DMS 273 (cell line): ENCODE results near the gene RNF186.
"Not testable (repeated sequence)": the region's sequence is repeated elsewhere in the genome, so short reads cannot be mapped to it uniquely, and the experiment has no call there.

ENCODE experiments used
- DNase-seq: peaks from one replicate; lab custom pipeline; 2025; ENCODE audit not compliant: unreplicated experiment; lab: John Stamatoyannopoulos, UW

RNF186 gene

GRCh38 chr1:19814681-19815503 is at the start of gene RNF186:
TSS of gene RNF186 (minus strand) at chr1:19815283. CDS start at chr1:19815101, 182 bp downstream.
- DNase-seq = peak; percentile 75

- no peak for DNase-seq
Measured at GRCh38 chr1:19864570-19865160, 49.6 kb upstream of the RNF186 start.

GRCh38 chr1:19862944-19863343 is 47.9 kb upstream of the RNF186 start:
- no peak for DNase-seq

- no peak for DNase-seq
Measured at GRCh38 chr1:19861842-19862530, 46.9 kb upstream of the RNF186 start.

- no peak for DNase-seq
Measured at GRCh38 chr1:19861034-19861433, 46.0 kb upstream of the RNF186 start.

- DNase-seq = no peak
Measured at GRCh38 chr1:19860418-19860817, 45.3 kb upstream of the RNF186 start.

- no peak for DNase-seq
Measured at GRCh38 chr1:19859876-19860275, 44.8 kb upstream of the RNF186 start.

GRCh38 chr1:19858893-19859292 is 43.8 kb upstream of the RNF186 start:
- DNase-seq = no peak

- no peak for DNase-seq
Measured at GRCh38 chr1:19854866-19855265, 39.8 kb upstream of the RNF186 start.

- no peak for DNase-seq
Measured at GRCh38 chr1:19852036-19852435, 37.0 kb upstream of the RNF186 start.

GRCh38 chr1:19850214-19850613 is 35.1 kb upstream of the RNF186 start:
- no peak for DNase-seq

- not testable (repeated sequence) for DNase-seq
Measured at GRCh38 chr1:19849307-19849706, 34.2 kb upstream of the RNF186 start.

- not testable (repeated sequence) for DNase-seq
Measured at GRCh38 chr1:19847334-19847733, 32.3 kb upstream of the RNF186 start.

- no peak for DNase-seq
Measured at GRCh38 chr1:19846338-19846737, 31.3 kb upstream of the RNF186 start.

- no peak for DNase-seq
Measured at GRCh38 chr1:19845555-19845954, 30.5 kb upstream of the RNF186 start.

- no peak for DNase-seq
Measured at GRCh38 chr1:19844731-19845495, 29.8 kb upstream of the RNF186 start.

- no peak for DNase-seq
Measured at GRCh38 chr1:19840228-19840627, 25.1 kb upstream of the RNF186 start.

GRCh38 chr1:19837866-19838265 is 22.8 kb upstream of the RNF186 start:
- no peak for DNase-seq

- DNase-seq = no peak
Measured at GRCh38 chr1:19835578-19835977, 20.5 kb upstream of the RNF186 start.

- DNase-seq = no peak
Measured at GRCh38 chr1:19831441-19831840, 16.4 kb upstream of the RNF186 start.

- no peak for DNase-seq
Measured at GRCh38 chr1:19828546-19828945, 13.5 kb upstream of the RNF186 start.
